ENCODE data around the gene IL2RA. TPM values are rescaled to one million over a fixed set of nuclear protein-coding genes. Genes with fewer than 3 reads are reported as not detected.

IL2RA gene
- total and polyA plus RNA-seq, 2 experiments from 2014 or later: not detected

GRCh38 chr10:5989756-5990155 lies 72.4 kb downstream of the IL2RA start (continued):
- TF ChIP-seq ZNF462 (CRISPR knock-in tag; IDR thresholded peaks at IDR 0.05): no peak
- TF ChIP-seq ZNF114 (CRISPR knock-in tag; IDR thresholded peaks at IDR 0.05): no peak
- TF ChIP-seq JUNB (IDR thresholded peaks at IDR 0.05; ENCODE audit: unreplicated experiment): no peak
- TF ChIP-seq CTCF (conservative IDR thresholded peaks at IDR 0.05; ENCODE audit: low read depth in 2 of 2): no peak
- no peak for TF ChIP-seq ETS1 (IDR thresholded peaks at IDR 0.05)
- TF ChIP-seq POLR2AphosphoS5 (IDR thresholded peaks at IDR 0.05; ENCODE audit: low read depth): no peak
- TF ChIP-seq EZH2 (IDR thresholded peaks at IDR 0.05; ENCODE audit: low read depth, unreplicated experiment): no peak

Measured in GM23338 (cell line).